Mesenchymal stem cell (in vitro differentiated cells and primary cell): ENCODE data around the gene C2.
"Not testable (repeated sequence)": the region's sequence is repeated elsewhere in the genome, so short reads cannot be mapped to it uniquely, and the experiment has no call there.

Experiments used
- DNase-seq: peaks from one replicate; pipeline ENCODE4 v3.0.0-alpha.2; 2013
- H2AFZ ChIP-seq: one replicate; pipeline ENCODE4 v1.6.1; 2013; ENCODE audit warnings: low read depth, mild to moderate bottlenecking, control low read depth, inconsistent platforms, low read length, moderate library complexity
- H2AK5ac ChIP-seq: 2 replicates; pipeline ENCODE4 v1.6.1; 2013; ENCODE audit warnings: low read length, moderate library complexity, mild to moderate bottlenecking, inconsistent platforms; ENCODE audit not compliant: severe bottlenecking
- H2BK120ac ChIP-seq: one replicate; pipeline ENCODE4 v1.6.1; 2013; ENCODE audit warnings: low read depth, mild to moderate bottlenecking, inconsistent platforms, low read length, moderate library complexity
- H2BK12ac ChIP-seq, 2 experiments: one replicate each; pipeline ENCODE4 v1.6.1; 2013; ENCODE audit warnings: inconsistent platforms in 2 of 2, low read length in 2 of 2, mild to moderate bottlenecking in 2 of 2, moderate library complexity in 2 of 2, control low read depth in 1 of 2
- H2BK15ac ChIP-seq: one replicate; pipeline ENCODE4 v1.6.1; 2013; ENCODE audit warnings: mild to moderate bottlenecking, low read depth, inconsistent platforms; ENCODE audit not compliant: poor library complexity, severe bottlenecking
- H2BK5ac ChIP-seq: 2 replicates; pipeline ENCODE4 v1.6.1; 2013; ENCODE audit warnings: low read depth, mild to moderate bottlenecking, low read length, control low read depth, inconsistent platforms; ENCODE audit not compliant: poor library complexity, severe bottlenecking
- H3K14ac ChIP-seq, 2 experiments: one replicate each; pipeline ENCODE4 v1.6.1; 2013; ENCODE audit warnings: inconsistent platforms in 2 of 2, low read length in 2 of 2, control low read depth in 1 of 2, mild to moderate bottlenecking in 1 of 2, moderate library complexity in 1 of 2
- H3K18ac ChIP-seq, 2 experiments: one replicate each; pipeline ENCODE4 v1.6.1; 2013; ENCODE audit warnings: inconsistent platforms in 2 of 2, low read length in 2 of 2, control low read depth in 1 of 2, low read depth in 1 of 2, mild to moderate bottlenecking in 1 of 2
- H3K23ac ChIP-seq, 2 experiments: one replicate each; pipeline ENCODE4 v1.6.1; 2013; ENCODE audit warnings: inconsistent platforms in 2 of 2, low read length in 2 of 2, mild to moderate bottlenecking in 2 of 2, moderate library complexity in 2 of 2, control low read depth in 1 of 2
- H3K27ac ChIP-seq: 2 replicates; pipeline ENCODE4 v1.5.1; 2013; ENCODE audit warnings: mild to moderate bottlenecking, moderate library complexity, low read length, control low read depth, inconsistent platforms; ENCODE audit not compliant: poor library complexity, severe bottlenecking
- H3K27me3 ChIP-seq, 2 experiments: 2 replicates each; pipeline versions ENCODE4 v1.6.1 to v1.7.0; 2013; ENCODE audit warnings: low read length in 2 of 2, mild to moderate bottlenecking in 2 of 2, moderate library complexity in 2 of 2, control low read depth in 1 of 2, inconsistent platforms in 1 of 2; ENCODE audit not compliant: control insufficient read depth in 1 of 2, insufficient read depth in 1 of 2
- H3K36me3 ChIP-seq, 2 experiments: 2 replicates each; pipeline versions ENCODE4 v1.6.1 to v1.7.0; 2013; ENCODE audit warnings: low read length in 2 of 2, control low read depth in 1 of 2, inconsistent platforms in 1 of 2, low read depth in 1 of 2, mild to moderate bottlenecking in 1 of 2; ENCODE audit not compliant: insufficient read depth in 2 of 2, control insufficient read depth in 1 of 2
- H3K4ac ChIP-seq, 2 experiments: one replicate each; pipeline ENCODE4 v1.6.1; 2013; ENCODE audit warnings: inconsistent platforms in 2 of 2, low read length in 2 of 2, mild to moderate bottlenecking in 2 of 2, moderate library complexity in 2 of 2, control low read depth in 1 of 2, low read depth in 1 of 2
- H3K4me1 ChIP-seq: 2 replicates; pipeline ENCODE4 v1.6.1; 2013; ENCODE audit warnings: low read depth, low read length, control low read depth; ENCODE audit not compliant: control insufficient read depth, insufficient read depth
- H3K4me2 ChIP-seq: 2 replicates; pipeline ENCODE4 v1.6.1; 2013; ENCODE audit warnings: low read length, mild to moderate bottlenecking, inconsistent platforms; ENCODE audit not compliant: poor library complexity, severe bottlenecking
- H3K4me3 ChIP-seq, 2 experiments: 2 replicates each; pipeline versions ENCODE4 v1.5.1 to v1.7.0; 2013; ENCODE audit warnings: low read length in 2 of 2, mild to moderate bottlenecking in 2 of 2, control low read depth in 1 of 2, low read depth in 1 of 2; ENCODE audit not compliant: insufficient read depth in 1 of 2
- H3K79me1 ChIP-seq: replicated peaks from 2 replicates; pipeline ENCODE4 v1.6.1; 2013; ENCODE audit warnings: mild to moderate bottlenecking, control low read depth, low read length, inconsistent platforms; ENCODE audit not compliant: poor library complexity, severe bottlenecking
- H3K9ac ChIP-seq: 2 replicates; pipeline ENCODE4 v1.7.0; 2013; ENCODE audit warnings: mild to moderate bottlenecking, low read length, moderate library complexity
- H3K9me3 ChIP-seq: 2 replicates; pipeline ENCODE4 v1.7.0; 2013; ENCODE audit warnings: mild to moderate bottlenecking, low read length; ENCODE audit not compliant: control insufficient read depth
- H4K8ac ChIP-seq: one replicate; pipeline ENCODE4 v1.6.1; 2013; ENCODE audit warnings: inconsistent platforms, mild to moderate bottlenecking, low read length, moderate library complexity
- H4K91ac ChIP-seq: one replicate; pipeline ENCODE4 v1.6.1; 2013; ENCODE audit warnings: mild to moderate bottlenecking, low read length, inconsistent platforms
- WGBS: methylation state at CpG from one replicate; pipeline ENCODE4 v1.1.7; 2013; ENCODE audit warnings: mixed read lengths; 5-methylcytosine and 5-hydroxymethylcytosine counted together

Gene C2

DNA sequence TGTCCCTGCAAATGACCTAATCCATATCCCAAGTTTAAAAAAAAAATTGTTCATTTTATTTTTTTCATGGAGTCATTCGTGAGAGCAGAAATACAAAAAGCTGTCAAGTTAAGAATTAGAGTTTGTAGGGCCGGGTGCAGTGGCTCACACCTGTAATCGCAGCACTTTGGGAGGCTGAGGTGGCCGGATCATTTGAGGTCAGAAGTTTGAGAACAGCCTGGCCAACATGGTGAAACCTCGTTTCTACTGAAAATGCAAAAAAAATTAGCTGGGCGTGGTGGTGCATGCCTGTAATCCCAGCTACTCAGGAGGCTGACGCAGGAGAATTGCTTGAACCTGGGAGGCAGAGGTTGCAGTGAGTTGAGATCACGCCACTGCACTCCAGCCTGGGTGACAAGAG, 20.8 kb upstream of the C2 start:
- H4K91ac ChIP-seq, H3K4me2 ChIP-seq, H2BK120ac ChIP-seq, H2AK5ac ChIP-seq, H2AFZ ChIP-seq, H3K27ac ChIP-seq, H3K4ac ChIP-seq, H2BK15ac ChIP-seq, H3K36me3 ChIP-seq, H3K4me3 ChIP-seq, H3K9me3 ChIP-seq, H3K23ac ChIP-seq, H4K8ac ChIP-seq, H2BK5ac ChIP-seq, H3K4me1 ChIP-seq, DNase-seq, H3K79me1 ChIP-seq: not testable (repeated sequence)
- Histone ChIP-seq H3K14ac (peak overlapping the region in 1 of 2 experiments; percentile 7), H3K27me3 (peaks cover 0 to 15% of the 10 kb centered on the region in 2 experiments), H2BK12ac (peak overlapping the region in 1 of 2 experiments; percentile 37), H3K18ac (peak overlapping the region in 1 of 2 experiments; percentile 12), H3K9ac (peak overlapping the region; percentile 69)
- WGBS: 91% methylated on average over 7 of the region's 8 CpGs

DNA sequence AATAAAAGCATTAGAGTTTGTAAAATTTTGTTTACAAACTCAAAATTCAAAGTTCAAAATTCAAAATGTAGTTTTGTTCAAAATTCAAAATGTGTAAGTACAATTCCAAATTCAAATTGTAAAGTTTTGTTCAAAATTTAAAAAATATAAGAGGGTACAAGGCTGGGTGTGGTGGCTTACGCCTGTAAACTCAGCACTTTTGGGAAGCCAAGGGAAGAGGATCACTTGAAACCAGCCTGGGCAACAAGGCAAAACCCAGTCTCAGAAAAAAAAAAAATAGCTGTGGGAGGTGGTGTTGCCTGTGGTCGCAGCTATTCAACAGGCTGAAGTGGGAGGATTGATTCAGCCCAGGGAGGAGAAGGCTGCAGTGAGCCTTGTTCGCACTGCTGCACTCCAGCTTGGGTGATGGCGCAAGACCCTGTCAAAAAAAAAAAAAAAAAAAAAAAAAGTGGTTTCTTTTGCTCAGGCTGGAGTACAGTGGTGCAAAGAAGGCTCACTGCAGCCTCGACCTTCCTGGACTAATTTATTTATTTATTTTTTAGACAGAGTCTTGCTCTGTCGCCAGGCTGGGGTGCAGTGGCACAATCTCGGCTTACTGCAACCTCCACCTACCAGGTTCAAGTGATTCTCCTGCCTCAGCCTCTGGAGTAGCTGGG, 20.2 kb upstream of the C2 start:
- WGBS: 66% methylated on average over 6 of the region's 7 CpGs

GRCh38 chr6:31908255-31908654, 19.3 kb upstream of the C2 start:
- H3K36me3 ChIP-seq, DNase-seq, H2BK120ac ChIP-seq, H3K9me3 ChIP-seq, H3K14ac ChIP-seq, H2BK5ac ChIP-seq, H2AFZ ChIP-seq, H3K4me2 ChIP-seq, H4K91ac ChIP-seq, H4K8ac ChIP-seq, H3K27ac ChIP-seq, H2BK12ac ChIP-seq, H2BK15ac ChIP-seq, H3K4me3 ChIP-seq, H3K4ac ChIP-seq, H3K79me1 ChIP-seq, H3K4me1 ChIP-seq, H2AK5ac ChIP-seq, H3K23ac ChIP-seq: not testable (repeated sequence)
- 88% methylated on average over 3 of the region's 5 CpGs for WGBS
- Histone ChIP-seq H3K18ac (peak overlapping the region in 1 of 2 experiments; percentile 21), H3K27me3 (peaks cover 0 to 15% of the 10 kb centered on the region in 2 experiments), H3K9ac (peak overlapping the region; percentile 21)

More for the DNA sequence above, 20.2 kb upstream of the C2 start:
- Histone ChIP-seq H4K91ac (no peak overlapping the region), H3K23ac (no peak overlapping the region), H4K8ac (no peak overlapping the region), H2BK5ac (no peak overlapping the region), H3K9ac (peak overlapping the region; percentile 69), H2BK120ac (no peak overlapping the region), H3K27ac (no peak overlapping the region), H3K18ac (no peak overlapping the region), H2BK12ac (no peak overlapping the region), H3K4ac (no peak overlapping the region), H2BK15ac (no peak overlapping the region), H3K79me1 (no peaks in the 10 kb centered on the region), H3K14ac (no peak overlapping the region), H3K36me3 (no peaks in the 10 kb centered on the region), H3K4me3 (no peak overlapping the region), H2AFZ (no peak overlapping the region), H3K4me1 (peaks cover 6% of the 10 kb centered on the region), H3K9me3 (no peaks in the 10 kb centered on the region), H3K4me2 (no peak overlapping the region), H3K27me3 (peaks cover 0 to 15% of the 10 kb centered on the region in 2 experiments), H2AK5ac (no peak overlapping the region)
- DNase-seq: peak; percentile 93

- H2AFZ ChIP-seq: no peak overlapping the region
- no peak overlapping the region for H2BK5ac ChIP-seq
- no peak overlapping the region for H4K91ac ChIP-seq
- H3K4me2 ChIP-seq: no peak overlapping the region
- no peaks in the 10 kb centered on the region for H3K36me3 ChIP-seq
- no peak overlapping the region for H4K8ac ChIP-seq
- H3K23ac ChIP-seq: no peak overlapping the region
- H3K4ac ChIP-seq: no peak overlapping the region
- H3K9me3 ChIP-seq: no peaks in the 10 kb centered on the region
- H3K14ac ChIP-seq: no peak overlapping the region
- H2AK5ac ChIP-seq: no peak overlapping the region
- peak overlapping the region; percentile 21 for H3K9ac ChIP-seq
- H2BK15ac ChIP-seq: no peak overlapping the region
- H3K18ac ChIP-seq: no peak overlapping the region
- peaks cover 4% of the 10 kb centered on the region for H3K4me1 ChIP-seq
- 75% methylated on average over 4 of the region's 4 CpGs for WGBS
- no peaks in the 10 kb centered on the region for H3K79me1 ChIP-seq
- peaks cover 0 to 15% of the 10 kb centered on the region in 2 experiments for H3K27me3 ChIP-seq
- H2BK12ac ChIP-seq: no peak overlapping the region
- H3K4me3 ChIP-seq: no peak overlapping the region
- no peak overlapping the region for H3K27ac ChIP-seq
- DNase-seq: peak; percentile 76
- H2BK120ac ChIP-seq: no peak overlapping the region
These were observed 18.7 kb upstream of the C2 start for GRCh38 chr6:31908791-31909190.
